Measurements from ENCODE around the gene LRRC4C.

- TF ChIP-seq POLR2A (IDR thresholded peaks at IDR 0.05; ENCODE audit: low read depth, low read length): no peak
- no peak for TF ChIP-seq TAF1 (IDR thresholded peaks at IDR 0.05; ENCODE audit: borderline replicate concordance, low read depth, low read length)
- TF ChIP-seq POLR2AphosphoS5 (IDR thresholded peaks at IDR 0.05; ENCODE audit: low read depth, low read length): no peak
These were observed 340.0 kb downstream of the LRRC4C start for GRCh38 chr11:41119484-41119883.

All from GM12892 (cell line).